Nephron (organoid): Measurements from ENCODE around the gene C1orf159.
"Not testable (repeated sequence)": the region's sequence is repeated elsewhere in the genome, so short reads cannot be mapped to it uniquely, and the experiment has no call there.

ENCODE experiments used
- H3K27ac Mint-ChIP-seq, 3 experiments: 2 replicates each; pipeline ENCODE4 v1.8.0; 2020; ENCODE audit warnings: mixed read lengths in 3 of 3, mild to moderate bottlenecking in 2 of 3, moderate library complexity in 1 of 3
- H3K27me3 Mint-ChIP-seq: 2 replicates; pipeline ENCODE4 v1.8.0; 2021; ENCODE audit warnings: low read depth, mild to moderate bottlenecking, moderate library complexity, mixed read lengths
- H3K36me3 Mint-ChIP-seq: 2 replicates; pipeline ENCODE4 v1.8.0; 2020; ENCODE audit warnings: low read depth, mixed read lengths
- H3K4me1 Mint-ChIP-seq: 2 replicates; pipeline ENCODE4 v1.8.0; 2020; ENCODE audit warnings: mixed read lengths
- H3K4me3 Mint-ChIP-seq, 3 experiments: 2 replicates each; pipeline ENCODE4 v1.8.0; 2020; ENCODE audit warnings: mild to moderate bottlenecking in 3 of 3, mixed read lengths in 3 of 3, moderate library complexity in 2 of 3
- H3K9me3 Mint-ChIP-seq: 2 replicates; pipeline ENCODE4 v1.8.0; 2020; ENCODE audit warnings: mixed read lengths
- TF ChIP-seq, protein P1 (sequence below), 3 experiments: fragments of 200-600 bp; sonication (generic); IDR thresholded peaks; one replicate each; pipeline ENCODE4 v1.5.0; 2021; ENCODE audit warnings: antibody characterized with exemption in 3 of 3; ENCODE audit not compliant: unreplicated experiment in 3 of 3

C1orf159 gene

DNA sequence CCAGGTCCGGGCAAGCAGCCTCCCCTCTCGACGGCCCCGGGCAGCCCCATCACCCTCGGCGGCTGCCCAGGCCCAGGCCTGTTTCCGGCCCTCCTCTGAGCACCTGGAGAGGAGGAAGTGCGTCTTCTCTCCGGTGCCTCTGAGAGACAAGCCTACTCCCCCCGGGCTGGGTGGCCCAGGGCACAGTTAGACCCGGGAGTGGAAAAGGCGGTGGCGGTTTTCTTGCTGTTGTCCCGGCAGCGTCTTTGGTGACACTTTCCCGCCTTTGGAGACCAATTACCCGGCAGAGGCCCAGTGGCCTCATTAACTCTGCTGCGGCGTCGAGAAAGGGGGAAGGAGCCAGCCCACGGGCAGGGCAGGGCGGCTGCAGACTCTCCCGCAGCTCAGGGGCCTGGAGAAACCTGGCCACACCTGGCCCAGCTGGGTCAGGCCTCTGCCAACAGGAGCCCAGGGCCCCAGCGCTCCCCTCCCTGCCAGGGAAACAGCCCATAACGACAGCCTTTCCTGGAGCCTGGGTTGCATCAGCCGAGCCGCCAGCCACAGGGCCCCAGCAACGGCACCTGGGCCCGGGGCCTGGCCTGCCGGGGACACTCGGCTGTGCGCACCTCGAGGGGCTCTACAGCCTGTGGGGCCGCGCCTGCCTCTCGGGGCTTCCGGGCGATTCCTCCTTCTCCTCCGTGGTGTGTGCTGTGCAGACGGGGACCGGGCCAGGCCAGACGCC lies 28.4 kb upstream of the C1orf159 start:
- Mint-ChIP-seq H3K4me3 (no peak overlapping the region), H3K9me3 (no peaks in the 10 kb centered on the region), H3K4me1 (no peaks in the 10 kb centered on the region), H3K36me3 (no peaks in the 10 kb centered on the region), H3K27ac (peak overlapping the region; percentile 39 to 55 (median 49)), H3K27me3 (peaks cover 8% of the 10 kb centered on the region)
- TF ChIP-seq, protein P1, sequence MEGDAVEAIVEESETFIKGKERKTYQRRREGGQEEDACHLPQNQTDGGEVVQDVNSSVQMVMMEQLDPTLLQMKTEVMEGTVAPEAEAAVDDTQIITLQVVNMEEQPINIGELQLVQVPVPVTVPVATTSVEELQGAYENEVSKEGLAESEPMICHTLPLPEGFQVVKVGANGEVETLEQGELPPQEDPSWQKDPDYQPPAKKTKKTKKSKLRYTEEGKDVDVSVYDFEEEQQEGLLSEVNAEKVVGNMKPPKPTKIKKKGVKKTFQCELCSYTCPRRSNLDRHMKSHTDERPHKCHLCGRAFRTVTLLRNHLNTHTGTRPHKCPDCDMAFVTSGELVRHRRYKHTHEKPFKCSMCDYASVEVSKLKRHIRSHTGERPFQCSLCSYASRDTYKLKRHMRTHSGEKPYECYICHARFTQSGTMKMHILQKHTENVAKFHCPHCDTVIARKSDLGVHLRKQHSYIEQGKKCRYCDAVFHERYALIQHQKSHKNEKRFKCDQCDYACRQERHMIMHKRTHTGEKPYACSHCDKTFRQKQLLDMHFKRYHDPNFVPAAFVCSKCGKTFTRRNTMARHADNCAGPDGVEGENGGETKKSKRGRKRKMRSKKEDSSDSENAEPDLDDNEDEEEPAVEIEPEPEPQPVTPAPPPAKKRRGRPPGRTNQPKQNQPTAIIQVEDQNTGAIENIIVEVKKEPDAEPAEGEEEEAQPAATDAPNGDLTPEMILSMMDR (IDR thresholded peaks at IDR 0.05; ENCODE audit: unreplicated experiment in 3 of 3): no peak

DNA sequence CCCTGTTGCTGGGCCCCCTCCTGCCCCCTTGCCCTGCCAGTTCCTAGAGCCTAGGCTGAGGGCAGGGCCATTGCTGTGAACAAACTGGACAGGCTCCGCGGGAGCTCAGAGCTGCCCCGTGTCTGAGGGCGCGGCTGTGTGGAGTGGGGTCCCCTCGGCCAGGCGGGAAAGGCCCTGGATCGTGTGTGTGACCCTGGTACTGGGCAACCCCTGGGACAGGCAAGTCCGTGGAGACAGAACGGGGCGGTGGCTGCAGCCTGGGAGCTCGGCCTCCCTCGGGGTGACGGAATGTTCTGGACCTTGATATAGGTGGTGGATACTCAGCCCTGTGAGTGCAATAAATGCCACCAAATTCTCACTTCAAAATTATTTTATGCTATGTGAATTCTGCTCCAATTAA lies 27.7 kb upstream of the C1orf159 start:
- peaks cover 9% of the 10 kb centered on the region for H3K27me3 Mint-ChIP-seq
- TF ChIP-seq, protein P1 (IDR thresholded peaks at IDR 0.05; ENCODE audit: unreplicated experiment in 3 of 3): no peak

DNA sequence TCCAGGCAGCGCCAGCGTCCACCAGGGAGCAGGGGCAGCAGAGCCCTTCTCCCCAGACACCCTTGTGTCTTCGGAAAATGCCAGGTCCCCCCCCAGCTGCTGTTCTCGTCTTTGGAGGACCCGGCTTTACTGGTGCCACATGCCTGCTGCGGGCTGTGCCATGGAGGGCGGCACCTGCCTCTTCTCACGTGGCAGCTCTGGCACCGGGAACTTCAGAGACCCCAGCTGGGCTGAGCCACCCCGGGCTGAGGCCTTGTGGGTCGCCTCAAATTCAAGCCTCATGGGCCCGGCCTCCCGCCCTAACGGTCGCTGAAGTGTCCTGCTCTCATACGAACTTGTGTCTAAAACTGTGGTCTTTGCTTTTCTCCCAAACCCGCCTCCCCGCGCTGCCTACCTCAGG lies 27.0 kb upstream of the C1orf159 start:
- H3K9me3 Mint-ChIP-seq: no peaks in the 10 kb centered on the region
- H3K27me3 Mint-ChIP-seq: peaks cover 8% of the 10 kb centered on the region
- H3K27ac Mint-ChIP-seq: peak overlapping the region in 1 of 3 experiments; percentile 26
- no peaks in the 10 kb centered on the region for H3K36me3 Mint-ChIP-seq
- no peak overlapping the region for H3K4me3 Mint-ChIP-seq
- TF ChIP-seq, protein P1 (IDR thresholded peaks at IDR 0.05; ENCODE audit: unreplicated experiment in 3 of 3): no peak
- no peaks in the 10 kb centered on the region for H3K4me1 Mint-ChIP-seq

More for the DNA sequence above, 27.7 kb upstream of the C1orf159 start:
- Mint-ChIP-seq H3K9me3 (no peaks in the 10 kb centered on the region), H3K4me3 (no peak overlapping the region), H3K4me1 (no peaks in the 10 kb centered on the region), H3K36me3 (no peaks in the 10 kb centered on the region), H3K27ac (peak overlapping the region; percentile 39 to 55 (median 49))

DNA sequence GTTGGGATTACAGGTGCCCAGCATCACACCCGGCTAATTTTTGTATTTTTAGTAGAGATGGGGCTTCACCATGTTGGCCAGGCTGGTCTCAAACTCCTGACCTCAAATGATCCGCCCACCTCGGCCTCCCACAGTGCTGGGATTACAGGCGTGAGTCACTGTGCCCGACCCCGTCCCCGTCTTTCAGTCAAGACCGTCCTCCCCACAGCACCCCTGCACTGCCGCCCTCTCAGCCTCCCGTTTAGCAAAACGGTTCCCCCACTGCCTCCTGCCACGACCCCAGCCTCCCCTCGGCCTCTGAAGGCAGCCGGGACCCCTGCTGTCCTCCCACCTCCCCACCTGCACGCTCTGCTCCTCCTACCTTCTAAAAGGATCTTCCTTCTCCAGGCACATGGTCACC lies 26.5 kb upstream of the C1orf159 start:
- not testable (repeated sequence) for H3K4me3 Mint-ChIP-seq, H3K9me3 Mint-ChIP-seq, H3K27me3 Mint-ChIP-seq, H3K36me3 Mint-ChIP-seq, H3K4me1 Mint-ChIP-seq
- peak overlapping the region in 1 of 3 experiments; percentile 26 for H3K27ac Mint-ChIP-seq

DNA sequence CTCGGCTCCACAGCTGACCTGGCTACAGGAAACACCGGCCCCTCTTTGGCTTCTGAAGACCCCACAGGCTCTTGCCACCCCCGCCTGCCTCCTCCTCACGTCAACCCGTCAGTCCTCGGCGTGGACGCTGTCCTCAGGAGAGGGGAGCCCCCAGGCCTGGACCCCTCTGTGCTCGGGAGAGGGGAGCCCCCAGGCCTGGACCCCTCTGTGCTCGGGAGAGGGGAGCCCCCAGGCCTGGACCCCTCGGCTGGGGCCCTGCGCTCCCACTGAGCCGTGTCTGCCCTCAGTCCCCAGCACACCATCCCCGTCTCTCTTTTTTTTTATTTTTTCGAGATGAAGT lies 26.0 kb upstream of the C1orf159 start:
- H3K9me3 Mint-ChIP-seq: no peaks in the 10 kb centered on the region
- H3K4me1 Mint-ChIP-seq: no peaks in the 10 kb centered on the region
- H3K27me3 Mint-ChIP-seq: peaks cover 11% of the 10 kb centered on the region
- no peak overlapping the region for H3K27ac Mint-ChIP-seq
- TF ChIP-seq, protein P1 (IDR thresholded peaks at IDR 0.05; ENCODE audit: unreplicated experiment in 3 of 3): no peak
- H3K4me3 Mint-ChIP-seq: no peak overlapping the region
- no peaks in the 10 kb centered on the region for H3K36me3 Mint-ChIP-seq

DNA sequence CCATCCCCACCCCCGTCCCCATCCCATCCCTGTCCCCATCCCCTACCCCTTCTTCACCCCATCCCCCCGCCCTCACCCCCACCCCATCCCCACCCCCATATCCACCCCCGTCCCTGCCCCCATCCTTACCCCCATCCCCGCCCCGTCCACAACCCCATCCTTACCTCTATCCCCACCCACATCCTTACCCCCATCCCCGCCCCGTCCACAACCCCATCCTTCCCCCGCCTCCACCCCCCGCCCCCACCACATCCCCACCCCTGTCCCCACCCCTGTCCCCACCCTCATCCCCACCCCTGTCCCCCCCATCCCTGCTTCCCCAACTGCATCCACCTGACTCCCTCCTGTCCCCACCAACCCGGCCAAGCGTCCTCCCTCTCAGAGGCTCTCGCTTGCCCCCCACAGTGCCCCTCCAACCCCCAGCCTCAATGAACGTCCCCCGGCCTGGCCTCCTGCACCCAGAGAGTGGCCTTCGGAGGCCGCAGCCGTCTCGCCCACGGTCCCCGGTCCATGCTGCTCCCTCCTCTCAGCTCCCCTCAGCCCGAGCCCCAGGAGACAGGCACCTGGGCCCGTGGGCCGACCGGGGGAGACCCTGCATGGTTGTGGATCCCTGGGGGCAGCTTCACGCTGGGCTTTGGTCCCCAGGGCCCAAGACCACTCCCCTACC lies 25.5 kb upstream of the C1orf159 start:
- Mint-ChIP-seq H3K9me3 (no peaks in the 10 kb centered on the region), H3K4me3 (no peak overlapping the region), H3K27me3 (peaks cover 11% of the 10 kb centered on the region), H3K4me1 (no peaks in the 10 kb centered on the region), H3K36me3 (no peaks in the 10 kb centered on the region), H3K27ac (no peak overlapping the region)
- TF ChIP-seq, protein P1 (IDR thresholded peaks at IDR 0.05; ENCODE audit: unreplicated experiment in 3 of 3): no peak
